ENCODE data around the gene SLC4A3.
"Not testable (repeated sequence)": the region's sequence is repeated elsewhere in the genome, so short reads cannot be mapped to it uniquely, and the experiment has no call there.

Gene SLC4A3

DNA sequence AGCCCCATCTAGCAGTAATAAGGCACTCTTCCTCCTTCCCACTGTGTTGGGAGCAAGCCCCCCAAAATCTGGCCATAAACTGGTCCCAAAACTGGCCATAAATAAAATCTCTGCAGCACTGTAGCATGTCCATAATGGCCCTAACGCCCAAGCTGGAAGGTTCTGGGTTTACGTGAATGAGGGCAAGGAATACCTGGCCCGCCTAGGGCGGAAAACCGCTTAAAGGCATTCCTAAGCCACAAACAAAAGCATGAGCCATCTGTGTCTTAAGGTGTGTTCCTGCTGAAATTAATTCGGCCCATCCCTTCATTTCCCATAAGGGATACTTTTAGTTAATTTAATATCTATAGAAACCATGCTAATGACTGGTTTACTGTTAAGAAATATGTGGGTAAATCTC is 24.2 kb downstream of the SLC4A3 start:
- not testable (repeated sequence) for DNase-seq

DNA sequence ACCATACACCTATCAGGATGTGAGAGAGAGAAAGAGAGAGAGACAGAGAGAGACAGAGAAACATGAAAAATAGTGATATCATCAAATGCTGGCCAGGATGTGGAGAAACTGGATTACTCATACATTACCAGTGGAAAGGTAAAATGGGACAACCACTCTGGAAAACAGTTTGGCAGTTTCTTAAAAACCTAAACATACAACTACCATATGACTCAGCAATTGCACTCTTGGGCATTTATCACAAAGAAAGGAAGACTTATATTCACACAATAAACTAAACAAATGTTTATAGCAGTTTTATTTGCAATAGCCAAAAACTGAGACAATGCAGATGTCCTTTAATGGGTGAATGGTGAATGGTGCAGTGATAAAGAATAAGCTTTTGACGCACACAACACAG is 29.1 kb downstream of the SLC4A3 start:
- no peak for DNase-seq

DNA sequence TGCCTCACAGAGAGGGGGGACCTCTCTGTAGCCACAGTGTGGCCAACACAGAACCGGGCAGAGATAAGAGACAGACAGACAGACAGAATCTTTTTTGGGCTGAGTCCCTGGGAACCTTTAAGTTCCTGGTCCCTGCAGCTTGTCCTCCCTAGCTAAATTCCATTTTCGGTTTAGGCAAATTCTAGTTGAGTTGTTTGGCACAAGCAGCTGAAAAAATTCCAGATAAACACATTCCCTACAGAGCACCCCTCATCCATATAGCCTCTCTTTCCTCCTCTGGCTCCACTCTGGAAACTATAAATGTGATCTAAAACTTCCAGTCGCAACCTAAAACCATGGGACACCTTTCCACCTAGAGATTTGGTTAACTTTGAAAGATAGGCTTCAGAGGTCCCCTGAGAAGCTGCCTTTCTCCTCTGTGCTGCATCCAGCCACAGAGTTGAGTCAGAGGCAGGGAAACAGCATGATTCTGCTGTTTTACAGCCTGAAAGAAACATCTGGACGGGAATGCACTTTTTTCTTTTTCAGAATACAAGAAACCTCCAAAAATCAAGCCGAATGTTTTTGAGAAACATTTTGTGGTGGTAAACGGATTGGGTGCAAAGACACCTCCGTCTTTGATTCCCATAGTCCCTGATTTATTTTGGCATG is 30.9 kb downstream of the SLC4A3 start:
- no peak for DNase-seq

DNA sequence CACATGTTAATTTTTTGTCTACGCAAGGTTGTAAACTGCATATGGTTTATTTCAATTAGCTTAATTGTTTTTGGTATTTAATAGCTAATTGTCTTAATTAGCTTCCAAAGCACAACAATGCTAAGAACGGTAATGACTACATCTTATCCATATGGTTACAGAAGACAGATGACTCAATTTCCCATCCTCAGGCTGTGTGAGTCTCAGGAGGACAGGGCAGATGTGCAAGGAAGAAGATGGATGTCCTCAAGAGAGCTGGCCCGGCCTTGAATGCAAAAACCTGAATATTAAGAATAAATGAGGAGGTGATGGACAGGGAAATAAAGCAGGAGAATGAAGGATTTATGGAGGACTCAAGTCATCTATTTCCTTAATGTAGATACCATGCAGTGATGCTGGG is 31.4 kb downstream of the SLC4A3 start:
- DNase-seq: no peak

DNA sequence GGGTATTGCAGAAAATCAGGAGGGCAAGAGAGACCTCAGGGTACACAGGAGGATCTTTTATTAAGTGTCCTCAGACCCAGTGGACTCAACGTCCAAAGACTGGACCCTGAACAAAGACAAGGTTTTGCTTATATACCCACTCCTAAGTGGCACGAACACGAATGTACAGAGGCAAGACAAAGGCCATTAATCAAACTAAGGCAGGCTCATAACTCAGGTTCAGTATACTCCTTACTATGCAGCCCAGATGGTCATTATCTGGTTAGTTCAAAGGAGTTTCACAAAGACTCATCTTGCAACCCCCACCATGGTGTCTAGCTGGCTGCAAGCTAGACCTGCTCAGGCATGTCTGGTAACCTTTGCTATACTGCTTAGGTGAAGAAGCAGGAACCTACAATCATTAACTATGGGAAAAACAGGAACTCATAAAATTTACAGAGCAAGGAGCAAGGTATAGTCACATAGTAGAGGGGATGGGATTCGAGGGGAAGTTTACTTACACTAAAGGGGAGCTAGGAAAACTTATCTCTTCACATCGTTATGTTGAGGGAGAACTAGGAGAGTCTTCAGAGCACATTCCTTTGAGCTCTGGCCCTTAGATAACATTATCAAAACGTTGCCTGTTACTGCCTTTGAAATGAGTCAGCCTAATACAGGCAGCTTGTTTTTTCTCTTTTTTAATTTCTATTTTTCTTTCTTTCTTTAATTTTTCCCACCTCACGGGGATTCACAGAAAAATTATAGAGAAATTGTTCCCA is 33.9 kb downstream of the SLC4A3 start:
- DNase-seq: no peak

DNA sequence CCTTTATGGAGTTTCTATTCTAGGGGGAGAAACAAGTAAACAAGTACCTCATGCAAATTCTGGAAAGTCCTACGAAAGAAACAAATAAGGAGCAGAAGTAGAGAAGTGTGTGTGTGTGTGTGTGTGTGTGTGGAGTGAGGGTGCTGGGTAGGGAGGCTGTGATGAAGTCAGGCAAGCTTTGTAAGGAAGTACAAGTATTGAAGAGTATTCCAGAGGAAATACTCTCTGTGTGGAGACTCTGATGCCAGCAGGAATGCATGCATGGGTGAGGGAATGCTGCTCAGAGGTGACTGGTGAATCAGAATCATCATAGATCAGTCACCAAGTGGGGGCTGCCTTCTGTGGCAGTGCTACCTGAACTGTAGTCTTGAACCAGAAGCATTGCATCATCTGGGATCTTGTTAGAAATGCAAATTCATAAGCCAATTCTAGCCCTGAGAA is 34.5 kb downstream of the SLC4A3 start:
- no peak for DNase-seq

DNA sequence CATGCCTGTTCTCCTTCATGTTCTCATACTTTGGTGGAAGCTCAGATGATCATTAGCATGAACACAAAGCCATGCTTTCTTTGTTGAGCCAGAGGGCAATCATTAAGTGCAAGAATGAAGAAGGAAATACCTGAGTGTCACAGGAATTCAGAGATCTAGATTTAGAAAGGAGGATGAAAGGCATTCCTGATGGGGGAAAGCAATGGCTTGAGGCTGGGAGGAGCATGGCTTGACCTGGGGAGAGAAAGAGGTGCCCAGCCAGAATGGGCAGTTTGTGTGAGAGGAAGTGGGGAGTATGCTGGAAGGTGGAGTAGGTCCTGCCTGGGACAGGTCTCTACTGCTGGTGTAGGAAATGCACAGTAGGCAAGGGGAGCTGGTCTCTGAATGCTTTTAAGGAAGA is 35.1 kb downstream of the SLC4A3 start:
- DNase-seq: no peak

DNA sequence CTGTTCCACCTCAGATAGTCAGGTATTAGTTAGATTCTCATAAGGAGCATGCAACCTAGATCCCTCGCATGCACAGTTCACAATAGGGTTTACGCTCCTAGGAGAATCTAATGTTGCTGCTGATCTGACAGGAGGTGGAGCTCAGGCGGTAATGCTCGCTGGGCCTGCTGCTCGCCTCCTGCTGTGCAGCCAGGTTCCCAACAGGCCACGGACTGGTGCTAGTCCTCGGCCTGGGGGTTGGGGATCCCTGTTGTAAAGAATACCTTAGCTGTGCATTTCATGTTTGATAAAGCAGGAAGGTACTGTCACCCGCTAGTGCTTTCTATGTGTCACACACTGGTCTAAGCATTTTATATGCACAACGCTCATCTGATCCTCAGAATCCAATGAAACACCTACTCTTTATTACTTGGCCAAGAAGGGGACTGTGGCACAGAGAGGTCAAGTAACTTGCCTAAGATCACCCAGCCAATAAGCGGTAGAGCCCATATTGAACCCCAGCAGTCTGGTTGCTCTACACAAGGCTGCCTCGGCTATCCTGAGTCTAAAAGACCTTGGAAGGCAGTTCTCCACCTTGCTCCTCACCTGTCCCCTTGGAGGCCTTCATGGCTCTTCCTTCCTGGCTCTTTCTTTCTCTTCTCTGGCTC is 35.8 kb downstream of the SLC4A3 start:
- DNase-seq: no peak

DNA sequence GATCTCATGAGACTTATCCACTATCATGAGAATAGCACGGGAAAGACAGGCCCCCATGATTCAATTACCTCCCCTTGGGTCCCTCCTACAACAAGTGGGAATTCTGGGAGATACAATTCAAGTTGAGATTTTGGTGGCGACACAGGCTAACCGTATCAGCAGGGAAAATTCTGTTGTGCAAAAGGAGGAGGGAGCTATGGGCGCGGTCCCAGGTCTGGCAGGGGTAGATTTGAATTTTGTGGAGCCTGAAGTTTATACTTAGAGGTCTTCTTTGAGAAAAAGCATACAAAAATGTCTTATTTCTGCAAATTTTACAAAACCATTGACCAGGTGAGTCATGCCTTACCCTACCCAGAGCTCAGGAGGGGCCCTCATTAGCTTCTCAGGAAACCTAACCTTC is 36.6 kb downstream of the SLC4A3 start:
- DNase-seq: no peak

DNA sequence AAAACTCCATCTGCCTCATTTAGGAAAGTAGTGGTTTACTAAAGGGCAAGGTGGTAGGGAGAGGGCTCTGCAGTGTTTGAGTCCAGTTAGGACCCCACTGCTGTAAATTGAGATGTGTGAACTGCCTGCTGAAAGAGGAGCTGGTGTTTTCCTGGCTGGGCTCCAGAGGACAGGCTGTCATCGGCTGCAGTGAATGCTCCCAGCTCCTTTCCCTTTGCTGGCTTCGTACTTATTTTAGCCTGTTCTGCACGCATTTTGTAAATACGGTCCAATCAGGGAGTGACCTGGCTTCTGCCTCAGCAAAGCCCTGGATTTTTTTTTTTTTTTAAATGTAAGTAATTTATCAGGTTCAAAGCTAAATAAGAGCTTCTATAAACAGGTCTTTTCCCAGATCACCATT is 37.5 kb downstream of the SLC4A3 start:
- no peak for DNase-seq

DNA sequence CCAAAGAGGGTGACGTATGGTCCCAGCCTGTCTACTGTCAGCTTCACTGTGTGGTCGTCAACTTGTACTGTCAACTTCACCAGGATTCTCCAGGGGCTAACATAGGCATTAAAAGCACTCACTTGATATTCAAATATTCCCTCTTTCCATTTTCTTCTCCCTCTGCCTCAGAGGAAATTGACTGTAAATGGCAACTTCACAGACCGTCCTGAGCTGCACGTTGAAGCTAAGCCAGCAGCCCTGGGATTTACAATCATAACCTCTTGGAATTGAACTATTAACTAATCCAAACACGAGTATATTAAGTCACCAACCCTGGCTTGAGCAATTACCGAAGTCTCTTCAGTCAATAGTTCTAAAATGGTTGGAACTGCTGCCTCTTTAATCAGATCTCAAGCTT is 38.5 kb downstream of the SLC4A3 start:
- DNase-seq: no peak

DNA sequence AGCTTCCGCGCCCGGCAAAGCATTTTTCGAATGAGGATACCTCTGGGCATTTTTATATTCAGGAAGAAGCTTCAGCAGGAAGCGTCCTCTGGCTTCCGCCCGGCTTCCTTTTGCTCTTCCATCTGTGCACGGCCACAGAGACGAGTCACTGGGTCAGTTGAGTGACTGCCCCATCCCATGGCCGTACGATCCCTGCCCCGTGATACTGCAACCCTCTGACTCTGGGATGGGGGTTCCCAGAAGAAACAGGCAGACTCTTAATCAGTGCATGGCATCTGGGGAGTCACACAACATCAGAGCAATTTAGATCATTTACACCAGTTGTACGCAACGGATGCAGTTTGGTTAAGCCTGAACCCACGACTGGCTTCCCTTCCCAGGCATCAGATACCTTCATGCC is 40.9 kb downstream of the SLC4A3 start:
- DNase-seq: no peak

DNA sequence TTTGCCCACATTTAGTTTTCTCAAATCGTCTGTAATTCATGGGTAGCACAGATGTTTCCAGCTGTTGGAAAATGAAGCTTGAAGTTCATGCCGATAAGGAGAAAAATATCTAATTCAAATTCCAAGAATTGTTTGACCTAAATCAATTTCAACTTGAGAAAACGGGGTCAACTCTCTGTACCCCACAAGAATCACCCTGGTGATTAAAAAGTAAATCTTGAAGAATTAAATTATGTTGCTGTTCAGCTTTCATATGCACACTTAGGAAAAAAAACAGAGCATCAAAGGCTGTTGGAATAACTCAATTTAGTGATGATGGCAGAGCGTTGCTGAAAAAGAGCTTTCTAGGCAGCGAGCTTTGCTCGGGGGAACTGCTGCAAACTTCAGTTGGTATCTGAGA is 43.0 kb downstream of the SLC4A3 start:
- no peak for DNase-seq

DNA sequence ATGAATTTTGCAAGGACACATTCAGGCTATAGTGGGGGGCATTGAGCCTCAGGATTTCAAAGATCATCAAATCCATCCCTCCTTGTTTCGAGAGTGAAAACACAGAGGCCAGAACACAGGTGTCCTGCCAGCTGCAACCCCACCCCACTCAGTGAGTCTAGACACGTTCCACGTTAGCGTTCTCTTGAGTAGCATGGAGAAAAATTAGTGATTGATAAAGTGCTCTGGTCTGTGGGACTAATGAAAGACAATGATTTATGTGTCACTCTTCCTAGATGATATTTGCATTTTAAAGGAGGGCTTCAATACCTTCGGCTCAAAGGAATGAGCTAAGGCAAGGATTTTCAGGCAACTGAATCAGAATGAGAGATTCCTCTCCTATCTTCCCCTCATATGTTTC is 43.8 kb downstream of the SLC4A3 start:
- no peak for DNase-seq

DNA sequence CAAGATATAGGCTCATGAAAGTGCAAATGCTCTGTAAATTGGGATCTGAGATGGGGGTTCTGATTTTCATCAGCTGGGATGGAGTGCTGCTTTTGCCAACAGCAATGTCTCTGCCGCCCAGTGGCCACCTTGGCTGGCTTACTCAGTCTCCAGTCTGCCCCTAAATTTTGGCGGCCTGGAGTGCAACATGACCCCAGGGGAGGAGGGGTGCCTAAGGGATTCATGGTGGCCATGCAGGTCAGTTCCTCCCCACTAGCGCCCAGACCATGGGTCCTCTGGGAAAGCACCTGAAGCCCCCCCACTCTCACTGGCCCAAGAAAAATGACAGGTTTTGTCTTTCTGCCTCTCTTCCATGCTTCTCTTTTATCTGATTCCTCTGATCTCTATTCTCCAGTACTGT is 45.0 kb downstream of the SLC4A3 start:
- DNase-seq: no peak

DNA sequence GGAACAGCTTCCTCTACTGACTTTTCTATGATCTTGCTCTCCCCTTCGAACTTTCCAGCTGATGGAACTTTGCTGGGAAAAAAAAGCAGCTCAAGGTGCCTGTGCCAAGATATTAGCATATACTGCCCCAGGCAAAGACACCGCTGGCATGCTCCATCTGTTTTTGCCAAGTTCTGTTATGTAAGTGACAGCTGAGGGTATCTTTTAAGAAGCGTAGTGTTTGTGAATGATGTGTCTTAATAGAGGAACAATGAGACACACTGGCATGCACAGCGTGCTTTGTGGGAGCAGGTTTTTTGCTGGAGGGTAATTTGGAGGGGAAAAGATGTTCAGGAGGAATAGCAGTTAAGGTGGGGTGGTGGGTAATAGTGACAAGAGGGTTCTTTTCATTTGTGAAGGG is 47.8 kb downstream of the SLC4A3 start:
- DNase-seq: no peak

DNA sequence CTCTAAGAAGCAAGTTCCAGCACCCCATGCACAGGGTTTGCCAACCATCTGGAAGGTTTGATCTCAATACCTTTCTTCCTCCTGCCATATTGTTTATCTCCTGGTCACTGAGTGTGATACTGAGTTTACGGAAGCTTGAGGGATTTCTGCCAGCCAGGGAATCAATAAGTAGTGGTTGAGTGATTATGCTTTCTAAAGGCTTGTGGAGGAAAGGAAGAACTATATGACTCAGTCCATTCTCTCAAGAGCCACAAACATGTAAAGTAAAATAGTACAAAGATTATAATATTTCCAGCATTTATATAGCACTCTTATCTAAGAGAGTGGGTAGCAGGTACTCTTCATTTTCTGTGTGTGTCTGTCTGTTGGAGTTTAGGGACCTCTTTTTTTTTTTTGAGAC is 49.2 kb downstream of the SLC4A3 start:
- DNase-seq: no peak

DNA sequence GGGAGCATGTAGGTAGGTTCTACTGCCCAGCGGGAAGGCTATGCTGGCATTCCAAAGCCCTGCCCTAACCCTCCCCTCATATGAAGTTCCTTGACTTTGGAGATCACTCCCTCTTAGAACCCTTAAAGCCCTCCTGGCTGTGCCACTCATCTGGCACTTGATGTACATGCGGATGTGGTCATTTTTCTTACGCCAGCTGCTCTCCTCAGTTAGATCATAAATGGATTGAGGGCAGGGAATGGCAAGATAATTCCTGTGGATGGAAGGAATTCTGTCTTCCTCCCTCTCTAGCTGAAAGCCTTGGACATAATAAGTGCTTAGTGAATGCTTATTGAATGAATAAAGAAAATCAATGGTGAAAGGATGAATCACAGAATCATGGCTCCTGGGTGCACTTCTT is 51.6 kb downstream of the SLC4A3 start:
- no peak for DNase-seq

DNA sequence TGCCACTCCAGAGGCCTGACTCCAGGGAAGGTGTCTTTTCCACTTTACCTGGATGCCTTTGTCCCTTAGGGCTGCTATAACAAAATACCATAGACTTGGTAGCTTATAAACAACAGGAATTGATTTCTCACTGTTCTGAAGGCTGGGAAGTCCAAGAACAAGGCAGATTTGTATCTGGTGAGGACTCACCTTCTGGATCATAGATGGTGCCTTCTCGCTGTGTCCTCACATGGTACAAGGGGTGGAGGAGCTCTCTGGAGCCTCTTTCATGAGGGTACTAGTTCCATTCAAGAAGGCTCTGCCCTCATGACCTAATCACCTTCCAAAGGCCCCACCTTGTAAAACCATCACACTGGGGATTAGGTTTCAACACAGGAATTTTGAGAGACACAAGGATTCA is 52.1 kb downstream of the SLC4A3 start:
- DNase-seq: no peak

DNA sequence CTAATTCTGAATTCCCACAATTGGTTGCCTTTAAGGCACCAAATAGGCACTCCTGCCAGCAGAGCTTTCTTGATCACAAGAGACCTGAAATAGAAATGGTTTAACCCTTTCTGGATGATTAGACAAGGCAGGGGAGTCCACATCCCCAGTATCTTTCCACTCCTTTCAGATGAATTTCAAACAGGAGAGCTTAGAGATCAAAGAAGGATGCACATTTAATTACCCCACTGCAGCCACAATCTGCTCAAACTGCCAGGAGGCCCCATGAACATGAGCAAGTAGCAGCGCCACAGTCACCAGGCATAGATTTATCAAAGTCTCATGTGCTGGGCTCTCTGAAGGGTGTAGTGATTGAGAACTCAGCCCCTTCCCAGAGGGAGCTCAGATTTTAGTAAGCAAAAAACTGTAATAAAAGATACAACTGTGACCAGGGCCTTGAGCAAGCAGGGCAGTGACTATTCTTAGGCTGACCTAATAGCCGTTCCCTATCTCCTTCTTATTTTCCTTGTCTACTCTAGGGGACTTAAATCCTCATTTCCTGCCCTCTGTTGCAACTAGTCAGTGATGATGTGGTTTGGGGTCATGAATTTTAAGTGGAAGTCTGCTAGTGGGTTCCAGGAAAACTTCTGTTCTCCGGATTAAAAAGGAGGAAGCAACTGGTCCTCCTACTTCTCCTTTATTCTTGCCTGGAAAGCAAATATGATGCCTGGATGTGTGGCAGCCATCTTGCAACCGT is 53.7 kb downstream of the SLC4A3 start:
- no peak for DNase-seq

DNA sequence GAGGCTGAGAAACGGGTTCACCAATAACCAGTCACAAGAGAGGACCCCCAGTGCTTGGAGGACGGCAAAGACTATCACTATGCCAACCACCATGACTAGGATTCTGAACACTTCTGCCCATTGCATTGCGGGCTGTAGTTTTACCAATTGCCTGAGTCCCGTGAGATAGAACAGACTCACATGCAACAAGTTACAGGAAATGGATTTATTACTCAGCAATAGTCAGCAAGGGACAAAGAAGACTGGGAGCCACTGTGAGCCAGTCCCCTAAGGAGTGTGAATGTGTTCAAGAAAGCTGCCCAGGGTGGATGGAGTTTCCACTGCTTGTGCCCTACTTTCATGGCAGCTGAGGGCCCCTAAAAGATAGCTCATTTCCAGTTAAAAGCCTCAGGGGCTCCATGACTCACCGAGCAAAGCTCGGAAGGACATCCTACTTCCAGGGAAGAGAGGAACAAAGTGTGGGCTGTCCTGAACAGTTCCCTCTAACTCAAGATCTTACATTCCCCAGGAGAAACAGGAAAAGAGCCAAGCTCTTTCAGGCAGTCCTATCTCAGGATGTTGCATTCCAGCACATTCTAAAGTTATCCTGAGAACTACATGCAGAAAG is 54.4 kb downstream of the SLC4A3 start:
- no peak for DNase-seq

DNA sequence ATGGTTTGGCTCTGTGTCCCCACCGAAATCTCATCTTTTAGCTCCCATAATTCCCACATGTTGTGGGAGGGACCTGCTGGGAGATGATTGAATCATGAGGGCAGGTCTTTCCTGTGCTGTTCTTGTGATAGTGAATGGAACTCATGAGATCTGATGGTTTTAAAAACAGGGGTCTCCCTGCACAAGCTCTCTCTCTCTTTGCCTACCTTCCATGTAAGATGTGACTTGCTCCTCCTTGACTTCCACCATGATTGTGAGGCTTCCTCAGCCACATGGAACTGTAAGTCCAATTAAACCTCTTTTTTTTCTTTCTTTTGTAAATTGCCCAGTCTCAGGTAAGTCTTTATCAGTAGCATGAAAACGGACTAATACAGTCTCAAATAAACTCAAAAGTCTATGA is 56.0 kb downstream of the SLC4A3 start:
- DNase-seq: not testable (repeated sequence)
